ENCODE data around the gene GAL3ST1. TPM values are rescaled to one million over a fixed set of nuclear protein-coding genes. Genes with fewer than 3 reads are reported as not detected.

Gene GAL3ST1
- total and polyA plus RNA-seq, 2 of the 8 experiments (the other 6 are each of a cell fraction or from before 2014, with no cell fraction given) = 11.0 to 32.5 TPM

GRCh38 chr22:30542811-30543188 lies 31.7 kb downstream of the GAL3ST1 start:
- Histone ChIP-seq H2BK120ac (replicated peaks; ENCODE audit: low read depth, low read length) (no peak overlapping the region), H3K36me3 (ENCODE audit: control insufficient read depth in 2 of 4, insufficient read depth in 4 of 4, low read length in 3 of 4) (no peaks in the 10 kb centered on the region), H3K9me3 (ENCODE audit: insufficient read depth in 2 of 2, low read depth in 1 of 2, low read length in 1 of 2) (no peaks in the 10 kb centered on the region), H3K23me2 (ENCODE audit: low read depth, low read length) (peaks cover 3% of the 10 kb centered on the region), H3K4me2 (ENCODE audit: insufficient read depth in 1 of 2, low read depth in 2 of 2, low read length in 2 of 2) (peak overlapping the region; percentile 58 to 69), H4K20me1 (replicated peaks in 1 of 2; ENCODE audit: control insufficient read depth in 1 of 2, insufficient read depth in 2 of 2, low read length in 2 of 2) (no peaks in the 10 kb centered on the region), H3K4me1 (replicated peaks in 1 of 4; ENCODE audit: control insufficient read depth in 3 of 4, insufficient read depth in 4 of 4, low read length in 3 of 4) (peaks cover 0 to 5% (median 4%) of the 10 kb centered on the region in 4 experiments; a peak in 2 of 7 replicates), H3K4ac (replicated peaks; ENCODE audit: insufficient read length, low read depth, low read length) (no peak overlapping the region), H2BK20ac (ENCODE audit: low read length) (no peak overlapping the region), H4K5ac (ENCODE audit: insufficient read length, low read depth, low read length) (no peak overlapping the region), H2AFZ (ENCODE audit: low read length) (peak overlapping the region; percentile 34; the same call in 1 of the 2 replicates), H3K27ac (ENCODE audit: low read depth, low read length) (no peak overlapping the region), H2BK15ac (ENCODE audit: low read length) (no peak overlapping the region), H2AK5ac (ENCODE audit: low read depth, low read length) (0 out of 2 replicates have a peak overlapping the region, but pooled peaks have one; percentile 4), H4K8ac (ENCODE audit: extremely low read depth, insufficient read depth, low read length) (no peak overlapping the region), H3K56ac (replicated peaks; ENCODE audit: insufficient read length, low read depth, low read length) (no peak overlapping the region), H3K27me3 (replicated peaks in 1 of 4; ENCODE audit: control insufficient read depth in 3 of 4, extremely low read depth in 1 of 4, insufficient read depth in 3 of 4, low read length in 3 of 4) (peaks cover 5 to 13% (median 11%) of the 10 kb centered on the region in 4 experiments), H3K79me1 (ENCODE audit: low read depth, low read length) (no peaks in the 10 kb centered on the region), H3K9ac (replicated peaks in 1 of 4; ENCODE audit: extremely low read depth in 1 of 4, low read depth in 3 of 4, low read length in 3 of 4) (no peak overlapping the region), H2BK12ac (ENCODE audit: low read depth, low read length) (no peak overlapping the region; the same call in 1 of the 2 replicates), H3K14ac (ENCODE audit: insufficient read length) (no peak overlapping the region), H3K23ac (ENCODE audit: insufficient read length) (no peak overlapping the region), H3K4me3 (ENCODE audit: extremely low read depth in 1 of 4, insufficient read depth in 2 of 4, low read depth in 3 of 4, low read length in 4 of 4) (peak overlapping the region; percentile 23 to 68 (median 40)), H2BK5ac (ENCODE audit: low read depth, low read length) (no peak overlapping the region), H4K91ac (replicated peaks; ENCODE audit: insufficient read length, low read length) (no peak overlapping the region), H3K79me2 (ENCODE audit: control insufficient read depth in 1 of 2, insufficient read depth in 2 of 2, low read length in 2 of 2) (no peaks in the 10 kb centered on the region), H3K18ac (ENCODE audit: extremely low read depth, low read length) (peak overlapping the region; percentile 78; the same call in 1 of the 2 replicates)
- FAIRE-seq (no peak), DNase-seq (ENCODE audit: low read depth in 1 of 2, low spot score in 2 of 2) (no peak)
- POLR2A ChIA-PET (ENCODE audit: partially characterized antibody) = interaction anchor here (0.9 to 1.5 kb wide), 4 partner anchors 9 to 117 kb away, joined by 3 read pairs; partner anchors contain the start of gene MTFP1
- WGBS, 2 experiments (ENCODE audit: extremely low coverage in 1 of 2, insufficient coverage in 1 of 2, insufficient read length in 1 of 2, insufficient replicate concordance in 2 of 2, low coverage in 1 of 2, low lambda C conversion rate in 2 of 2, missing lambda C conversion rate in 1 of 2) = 89% methylated on average over 12 of the region's 12 CpGs; no CpG with 5 or more reads in 1 of the 2 experiments
- CTCF ChIA-PET (ENCODE audit: partially characterized antibody) = interaction anchor here (1.0 to 3.1 kb wide), 4 partner anchors 11 to 98 kb away, joined by 3 to 15 read pairs (median 5); no protein-coding TSS in a partner anchor
- no peak for TF ChIP-seq KDM1A (IDR thresholded peaks at IDR 0.05; ENCODE audit: borderline replicate concordance, low read length)
- TF ChIP-seq RFX5 (IDR thresholded peaks at IDR 0.05; ENCODE audit: borderline replicate concordance, low read depth, low read length) = no peak
- no peak for TF ChIP-seq E2F6 (IDR thresholded peaks at IDR 0.05)

All from H1 (cell line).